Stomach smooth muscle (tissue), 2 donors: ENCODE results near the gene CLASP1.
"Not testable (repeated sequence)": the region's sequence is repeated elsewhere in the genome, so short reads cannot be mapped to it uniquely, and the experiment has no call there.

Experiments used
- H3K27ac ChIP-seq: one replicate; pipeline ENCODE4 v1.7.0; 2013; ENCODE audit warnings: mild to moderate bottlenecking, low read length, inconsistent platforms
- H3K27me3 ChIP-seq, 2 donors: one replicate each; pipeline ENCODE4 v1.7.0; 2013; ENCODE audit warnings: low read length in 2 of 2; ENCODE audit not compliant: insufficient read depth in 2 of 2, control insufficient read depth in 1 of 2
- H3K36me3 ChIP-seq, 2 donors: one replicate each; pipeline ENCODE4 v1.7.0; 2013; ENCODE audit warnings: low read length in 2 of 2; ENCODE audit not compliant: control insufficient read depth in 2 of 2, insufficient read depth in 2 of 2
- H3K4me1 ChIP-seq: one replicate; pipeline ENCODE4 v1.7.0; 2013; ENCODE audit warnings: low read length; ENCODE audit not compliant: control insufficient read depth, insufficient read depth
- H3K4me3 ChIP-seq, 2 donors: one replicate each; pipeline ENCODE4 v1.7.0; 2013; ENCODE audit warnings: low read length in 2 of 2
- H3K9ac ChIP-seq, 2 donors: one replicate each; pipeline ENCODE4 v1.7.0; 2013; ENCODE audit warnings: low read length in 2 of 2, mild to moderate bottlenecking in 1 of 2
- H3K9me3 ChIP-seq, 2 donors: one replicate each; pipeline ENCODE4 v1.7.0; 2013; ENCODE audit warnings: low read length in 2 of 2; ENCODE audit not compliant: control insufficient read depth in 2 of 2
- donor health status: healthy.
- donor health status: Pancreatic carcinoma.

CLASP1 gene

GRCh38 chr2:121324601-121325000 lies 324.7 kb downstream of the CLASP1 start:
- no peaks in the 10 kb centered on the region for H3K4me1 ChIP-seq
- H3K27me3 ChIP-seq, result peaks cover 0 to 2% of the 10 kb centered on the region in 2 donors
- no peaks in the 10 kb centered on the region for H3K9me3 ChIP-seq
- no peak overlapping the region for H3K4me3 ChIP-seq
- H3K9ac ChIP-seq, result no peak overlapping the region
- no peak overlapping the region for H3K27ac ChIP-seq
- no peaks in the 10 kb centered on the region for H3K36me3 ChIP-seq

- no peaks in the 10 kb centered on the region for H3K4me1 ChIP-seq
- no peaks in the 10 kb centered on the region for H3K9me3 ChIP-seq
- H3K9ac ChIP-seq, result no peak overlapping the region
- H3K27ac ChIP-seq, result no peak overlapping the region
- no peaks in the 10 kb centered on the region for H3K36me3 ChIP-seq
- H3K4me3 ChIP-seq, result no peak overlapping the region
- no peaks in the 10 kb centered on the region for H3K27me3 ChIP-seq
Observed at GRCh38 chr2:121321476-121321875, 327.8 kb downstream of the CLASP1 start.

GRCh38 chr2:121319941-121320340 lies 329.3 kb downstream of the CLASP1 start:
- H3K4me3 ChIP-seq, result no peak overlapping the region
- H3K27ac ChIP-seq, result no peak overlapping the region
- no peaks in the 10 kb centered on the region for H3K9me3 ChIP-seq
- H3K27me3 ChIP-seq, result no peaks in the 10 kb centered on the region
- H3K9ac ChIP-seq, result no peak overlapping the region
- H3K36me3 ChIP-seq, result no peaks in the 10 kb centered on the region
- no peaks in the 10 kb centered on the region for H3K4me1 ChIP-seq

GRCh38 chr2:121316986-121317385 lies 332.3 kb downstream of the CLASP1 start:
- Histone ChIP-seq H3K36me3 (no peaks in the 10 kb centered on the region), H3K9ac (no peak overlapping the region), H3K27ac (no peak overlapping the region), H3K4me3 (no peak overlapping the region), H3K27me3 (no peaks in the 10 kb centered on the region), H3K4me1 (no peaks in the 10 kb centered on the region), H3K9me3 (no peaks in the 10 kb centered on the region)

DNA sequence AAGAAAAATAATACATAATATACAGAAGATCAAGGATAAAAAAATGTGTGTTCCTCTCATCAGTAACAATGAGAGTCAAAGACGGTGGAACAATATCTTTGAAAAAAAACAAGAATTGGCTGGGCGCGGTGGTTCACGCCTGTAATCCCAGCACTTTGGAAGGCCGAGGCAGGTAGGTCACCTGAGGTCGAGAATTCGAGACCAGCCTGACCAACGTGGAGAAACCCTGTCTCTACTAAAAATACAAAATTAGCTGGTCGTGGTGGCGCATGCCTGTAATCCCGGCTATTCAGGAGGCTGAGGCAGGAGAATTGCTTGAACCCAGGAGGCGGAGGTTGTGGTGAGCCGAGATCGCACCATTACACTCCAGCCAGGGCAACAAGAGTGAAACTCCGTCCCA lies 335.6 kb downstream of the CLASP1 start:
- H3K27ac ChIP-seq, H3K36me3 ChIP-seq, H3K27me3 ChIP-seq, H3K4me3 ChIP-seq, H3K9me3 ChIP-seq, H3K9ac ChIP-seq, H3K4me1 ChIP-seq: not testable (repeated sequence)

- Histone ChIP-seq H3K27me3 (no peaks in the 10 kb centered on the region), H3K27ac (no peak overlapping the region), H3K4me3 (no peak overlapping the region)
Observed at GRCh38 chr2:121309801-121310200, 339.5 kb downstream of the CLASP1 start.

GRCh38 chr2:121309323-121309722 lies 339.9 kb downstream of the CLASP1 start:
- Histone ChIP-seq H3K4me3 (no peak overlapping the region), H3K9me3 (no peaks in the 10 kb centered on the region), H3K4me1 (no peaks in the 10 kb centered on the region), H3K9ac (no peak overlapping the region), H3K36me3 (no peaks in the 10 kb centered on the region), H3K27ac (no peak overlapping the region), H3K27me3 (no peaks in the 10 kb centered on the region)

More at GRCh38 chr2:121309801-121310200, 339.5 kb downstream of the CLASP1 start:
- Histone ChIP-seq H3K4me1 (no peaks in the 10 kb centered on the region), H3K36me3 (no peaks in the 10 kb centered on the region), H3K9ac (no peak overlapping the region), H3K9me3 (no peaks in the 10 kb centered on the region)

DNA sequence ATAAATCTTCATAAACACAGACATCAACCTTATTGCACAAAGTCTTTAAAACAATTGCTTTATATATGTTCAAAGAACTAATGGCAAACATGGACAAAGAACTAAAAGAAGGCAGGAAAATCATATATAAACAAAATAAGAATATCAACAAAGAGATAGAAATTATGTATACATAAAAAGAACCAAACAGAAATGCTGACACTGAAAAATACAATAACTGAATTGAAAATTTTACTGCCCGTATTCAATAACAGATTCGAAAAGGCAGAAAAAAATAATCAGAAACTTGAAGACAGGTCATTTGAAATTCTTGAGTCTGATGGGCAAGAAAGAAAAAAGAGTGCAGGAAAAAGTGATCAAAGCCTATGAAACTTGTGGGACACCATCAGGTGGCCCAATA lies 342.2 kb downstream of the CLASP1 start:
- Histone ChIP-seq H3K9ac (no peak overlapping the region), H3K4me3 (no peak overlapping the region), H3K27me3 (peaks cover 0 to 4% of the 10 kb centered on the region in 2 donors), H3K4me1 (no peaks in the 10 kb centered on the region), H3K27ac (no peak overlapping the region), H3K36me3 (no peaks in the 10 kb centered on the region), H3K9me3 (no peaks in the 10 kb centered on the region)

- H3K27ac ChIP-seq, result no peak overlapping the region
- H3K4me3 ChIP-seq, result no peak overlapping the region
- H3K9ac ChIP-seq, result no peak overlapping the region
- H3K27me3 ChIP-seq, result peaks cover 0 to 4% of the 10 kb centered on the region in 2 donors
- H3K4me1 ChIP-seq, result no peaks in the 10 kb centered on the region
- no peaks in the 10 kb centered on the region for H3K36me3 ChIP-seq
- peaks cover 0 to 3% of the 10 kb centered on the region in 2 donors for H3K9me3 ChIP-seq
Observed at GRCh38 chr2:121304941-121305340, 344.3 kb downstream of the CLASP1 start.

GRCh38 chr2:121303531-121304263 lies 345.6 kb downstream of the CLASP1 start:
- Histone ChIP-seq H3K27ac (no peak overlapping the region), H3K4me1 (no peaks in the 10 kb centered on the region), H3K27me3 (peaks cover 0 to 4% of the 10 kb centered on the region in 2 donors), H3K4me3 (no peak overlapping the region), H3K9me3 (peaks cover 0 to 3% of the 10 kb centered on the region in 2 donors), H3K36me3 (no peaks in the 10 kb centered on the region), H3K9ac (no peak overlapping the region)

DNA sequence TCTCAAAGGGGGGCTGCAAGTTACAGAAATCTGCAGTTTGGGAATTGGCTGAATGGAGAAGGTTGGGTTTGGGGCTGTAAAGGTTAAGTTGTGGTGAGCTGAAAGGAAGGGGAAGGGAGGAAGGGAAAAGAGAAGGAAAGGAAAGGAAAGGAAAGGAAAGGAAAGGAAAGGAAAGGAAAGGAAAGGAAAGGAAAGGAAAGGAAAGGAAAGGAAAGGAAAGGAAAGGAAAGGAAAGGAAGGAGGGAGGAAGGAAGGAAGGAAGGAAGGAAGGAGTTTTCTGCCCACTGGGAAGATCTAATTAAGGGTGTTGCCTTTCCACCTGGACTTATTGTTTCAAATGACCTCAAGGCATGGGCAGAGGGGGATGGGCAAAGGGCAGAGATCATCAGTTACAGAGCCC lies 348.1 kb downstream of the CLASP1 start:
- not testable (repeated sequence) for H3K36me3 ChIP-seq, H3K9me3 ChIP-seq, H3K27me3 ChIP-seq, H3K4me3 ChIP-seq, H3K27ac ChIP-seq, H3K4me1 ChIP-seq, H3K9ac ChIP-seq
